IMR-90 (cell line): ENCODE measurements around the gene ASTN2. TPM values are rescaled to one million over a fixed set of nuclear protein-coding genes. Genes with fewer than 3 reads are reported as not detected.

Source experiments
- ATAC-seq: fragments of 200-7000 bp; cut with Tn5 transposase; 2 replicates; pipeline ENCODE4 v1.9.1; 2020; ENCODE audit warnings: low read depth, mild to moderate bottlenecking, moderate library complexity
- BruUV-seq: library from RNA; stranded (reverse); fragments of 400-500 nt; replicated peaks from 2 replicates; lab custom pipeline; 2021; lab: Mats Ljungman, UMichigan
- CTCF ChIA-PET: fragments of 300-600 bp; formaldehyde crosslinking; extraction: SDS; loops from one replicate; lab custom pipeline; 2021; ENCODE audit warnings: antibody characterized with exemption; lab: Yijun Ruan, JAX
- POLR2A ChIA-PET: fragments of 300-600 bp; sonication (Branson Sonifier 250); formaldehyde crosslinking; loops from one replicate; lab custom pipeline; 2022; ENCODE audit warnings: antibody characterized with exemption; ENCODE audit not compliant: unreplicated experiment; lab: Charles Lee
- DNase-seq: peaks from one replicate; pipeline ENCODE4 v3.0.0; 2013
- H2AFZ ChIP-seq: replicated peaks from 2 replicates; pipeline ENCODE3; 2013; ENCODE audit warnings: low read length, mild to moderate bottlenecking; ENCODE audit not compliant: poor library complexity
- H2AK5ac ChIP-seq: 2 replicates; pipeline ENCODE4 v1.6.1; 2013; ENCODE audit warnings: low read depth, low read length, inconsistent platforms
- H2AK9ac ChIP-seq: replicated peaks from 2 replicates; pipeline ENCODE3; 2013; ENCODE audit warnings: mild to moderate bottlenecking, low read depth, low read length, moderate library complexity; ENCODE audit not compliant: poor library complexity
- H2BK120ac ChIP-seq: 2 replicates; pipeline ENCODE4 v1.6.1; 2013; ENCODE audit warnings: low read depth, low read length, inconsistent platforms
- H2BK15ac ChIP-seq: 3 replicates; pipeline ENCODE4 v1.6.1; 2013; ENCODE audit warnings: low read depth, low read length, inconsistent platforms
- H2BK20ac ChIP-seq: 2 replicates; pipeline ENCODE4 v1.6.1; 2013; ENCODE audit warnings: low read depth, mild to moderate bottlenecking, inconsistent platforms, low read length, moderate library complexity
- H2BK5ac ChIP-seq: 2 replicates; pipeline ENCODE4 v1.6.1; 2013; ENCODE audit warnings: mild to moderate bottlenecking, low read depth, low read length, inconsistent platforms; ENCODE audit not compliant: poor library complexity, severe bottlenecking
- H3K14ac ChIP-seq: replicated peaks from 2 replicates; pipeline ENCODE4 v1.6.1; 2013; ENCODE audit warnings: low read depth, low read length, inconsistent platforms
- H3K18ac ChIP-seq: 2 replicates; pipeline ENCODE4 v1.6.1; 2013; ENCODE audit warnings: low read depth, low read length, control low read depth
- H3K23ac ChIP-seq: 2 replicates; pipeline ENCODE4 v1.6.1; 2013; ENCODE audit warnings: low read depth, low read length, inconsistent platforms
- H3K27ac ChIP-seq: 2 replicates; pipeline ENCODE4 v1.5.1; 2013; ENCODE audit warnings: mild to moderate bottlenecking, control low read depth, low read length; ENCODE audit not compliant: insufficient read depth
- H3K27me3 ChIP-seq: 2 replicates; pipeline ENCODE4 v1.6.1; 2013; ENCODE audit warnings: low read length; ENCODE audit not compliant: control insufficient read depth, insufficient read depth
- H3K36me3 ChIP-seq: 2 replicates; pipeline ENCODE4 v1.6.1; 2013; ENCODE audit warnings: low read length, mixed read lengths; ENCODE audit not compliant: control insufficient read depth, insufficient read depth
- H3K4ac ChIP-seq: 2 replicates; pipeline ENCODE4 v1.6.1; 2013; ENCODE audit warnings: low read depth, low read length, inconsistent platforms
- H3K4me1 ChIP-seq: 2 replicates; pipeline ENCODE4 v1.6.1; 2013; ENCODE audit warnings: low read length, mixed read lengths; ENCODE audit not compliant: control insufficient read depth, insufficient read depth
- H3K4me2 ChIP-seq: 2 replicates; pipeline ENCODE4 v1.6.1; 2013; ENCODE audit warnings: low read depth, mild to moderate bottlenecking, control low read depth, low read length, moderate library complexity
- H3K4me3 ChIP-seq: 2 replicates; pipeline ENCODE4 v1.5.1; 2013; ENCODE audit warnings: low read depth, mild to moderate bottlenecking, control low read depth, low read length, moderate library complexity; ENCODE audit not compliant: insufficient read depth
- H3K56ac ChIP-seq: 2 replicates; pipeline ENCODE4 v1.6.1; 2013; ENCODE audit warnings: low read length, inconsistent platforms; ENCODE audit not compliant: insufficient read depth; ENCODE audit errors: extremely low read depth
- H3K79me1 ChIP-seq, 2 experiments: 2 replicates each; pipeline ENCODE4 v1.6.1; 2013; ENCODE audit warnings: low read length in 2 of 2, inconsistent platforms in 1 of 2, low read depth in 1 of 2
- H3K9ac ChIP-seq: 2 replicates; pipeline ENCODE4 v1.6.1; 2013; ENCODE audit warnings: low read depth, low read length, control low read depth
- H3K9me1 ChIP-seq: 2 replicates; pipeline ENCODE4 v1.6.1; 2013; ENCODE audit warnings: low read length, inconsistent platforms; ENCODE audit not compliant: insufficient read depth
- H3K9me3 ChIP-seq: 2 replicates; pipeline ENCODE4 v1.6.1; 2013; ENCODE audit warnings: low read length; ENCODE audit not compliant: control insufficient read depth, insufficient read depth
- H4K20me1 ChIP-seq: 2 replicates; pipeline ENCODE4 v1.6.1; 2013; ENCODE audit warnings: low read length, inconsistent platforms; ENCODE audit not compliant: insufficient read depth
- H4K5ac ChIP-seq: 2 replicates; pipeline ENCODE4 v1.6.1; 2013; ENCODE audit warnings: mild to moderate bottlenecking, low read depth, low read length, control low read depth
- H4K8ac ChIP-seq, 2 experiments: 2 replicates each; pipeline ENCODE4 v1.6.1; 2013; ENCODE audit warnings: low read depth in 2 of 2, low read length in 2 of 2, control low read depth in 1 of 2, inconsistent platforms in 1 of 2
- H4K91ac ChIP-seq: 2 replicates; pipeline ENCODE4 v1.6.1; 2013; ENCODE audit warnings: low read depth, low read length, inconsistent platforms; ENCODE audit not compliant: insufficient read depth
- CHD1 ChIP-seq: IDR thresholded peaks from 2 replicates; pipeline ENCODE4 v1.6.1; 2012; ENCODE audit warnings: low read depth, low read length, improper control_type of control experiment
- FOS ChIP-seq: fragments of 150-350 bp; IDR thresholded peaks from 2 replicates; pipeline ENCODE4 v1.6.1; 2016; ENCODE audit warnings: low read depth, low read length
- MAZ ChIP-seq: IDR thresholded peaks from 2 replicates; pipeline ENCODE4 v1.6.1; 2012; ENCODE audit warnings: low read depth, mild to moderate bottlenecking, low read length, improper control_type of control experiment, moderate library complexity, borderline replicate concordance
- MXI1 ChIP-seq: IDR thresholded peaks from 2 replicates; pipeline ENCODE4 v1.6.1; 2012; ENCODE audit warnings: low read depth, mild to moderate bottlenecking, low read length, moderate library complexity, borderline replicate concordance
- NFE2L2 ChIP-seq: fragments of 150-350 bp; IDR thresholded peaks from 2 replicates; pipeline ENCODE4 v1.6.1; 2016; ENCODE audit warnings: low read depth, mild to moderate bottlenecking, low read length
- RFX5 ChIP-seq: IDR thresholded peaks from 2 replicates; pipeline ENCODE4 v1.8.0; 2012; ENCODE audit warnings: low read depth, mild to moderate bottlenecking, low read length, moderate library complexity
- WGBS, 2 experiments: methylation state at CpG; one replicate each; pipeline versions ENCODE4 v1.1.5 to v1.1.7; 2013; ENCODE audit warnings: missing lambda C conversion rate in 2 of 2; ENCODE audit not compliant: insufficient read length in 1 of 2; ENCODE audit errors: extremely low coverage in 2 of 2; 5-methylcytosine and 5-hydroxymethylcytosine counted together
- dilution Hi-C: fragments of 300-500 bp; cut with HindIII; formaldehyde crosslinking; loops from one replicate; pipeline ENCODE4 v1.14.3; 2018; ENCODE audit warnings: low sequenced_read_pairs; ENCODE audit not compliant: unreplicated experiment
- in situ Hi-C: fragments of 300-500 bp; cut with MboI; formaldehyde crosslinking; loops from 3 replicates; pipeline ENCODE4 v1.14.3; 2019; ENCODE audit warnings: low sequenced_read_pairs, inconsistent platforms, mixed read lengths
- intact Hi-C: fragments of 100-400 bp; cut with micrococcal nuclease; formaldehyde crosslinking; loops from 2 replicates; pipeline ENCODE4 v1.10.0; 2022
- polyA plus RNA-seq, 3 experiments: library from polyadenylated mRNA; depleted of rRNA; stranded (reverse); fragments of >200 nt; gene quantifications; 2 replicates each; pipeline ENCODE4 v1.2.3, GENCODE V29; 2012; ENCODE audit warnings: low replicate concordance in 1 of 3
- total RNA-seq: library from RNA; depleted of rRNA; stranded (reverse); fragments of >200 nt; gene quantifications from 2 replicates; pipeline ENCODE4 v1.2.3, GENCODE V29; 2012
- TF ChIP-seq, protein P1 (sequence below): fragments of 150-350 bp; IDR thresholded peaks from 2 replicates; pipeline ENCODE4 v1.6.1; 2017; ENCODE audit warnings: mild to moderate bottlenecking, antibody characterized with exemption, low read length, low read depth

Gene ASTN2
- total and polyA plus RNA-seq, 2 of the 4 experiments (the other 2 are of a cell fraction): 3.8 to 6.8 TPM

DNA sequence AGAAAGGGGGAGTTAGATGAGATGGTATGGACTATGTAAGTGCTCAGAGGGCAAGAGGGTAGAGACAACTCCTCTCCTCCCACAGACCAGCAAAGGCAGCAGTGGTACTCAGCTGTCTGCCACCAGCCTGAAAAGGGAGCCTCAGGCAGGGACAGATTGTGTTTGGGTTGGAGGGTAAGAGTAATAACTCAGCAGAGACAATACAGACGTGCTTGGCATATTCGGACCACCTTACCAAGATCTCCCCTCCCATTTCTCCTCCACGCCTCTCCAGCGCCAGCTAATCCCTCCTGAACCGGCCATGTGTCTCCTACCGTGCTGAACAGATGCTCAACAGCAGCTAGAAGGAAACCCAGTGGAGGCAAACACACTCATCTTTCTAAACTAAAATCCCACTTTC, 180.8 kb downstream of the ASTN2 start:
- H3K27ac ChIP-seq: no peak overlapping the region
- intact Hi-C loops: no loop called here

More for the DNA sequence above, 180.8 kb downstream of the ASTN2 start:
- no CpG with 5 or more reads among the region's 6 CpGs for whole genome bisulfite sequencing, 2 experiments
- TF ChIP-seq FOS (no peak), MAZ (no peak), NFE2L2 (no peak), MXI1 (no peak), CHD1 (no peak), RFX5 (no peak)
- TF ChIP-seq, protein P1, sequence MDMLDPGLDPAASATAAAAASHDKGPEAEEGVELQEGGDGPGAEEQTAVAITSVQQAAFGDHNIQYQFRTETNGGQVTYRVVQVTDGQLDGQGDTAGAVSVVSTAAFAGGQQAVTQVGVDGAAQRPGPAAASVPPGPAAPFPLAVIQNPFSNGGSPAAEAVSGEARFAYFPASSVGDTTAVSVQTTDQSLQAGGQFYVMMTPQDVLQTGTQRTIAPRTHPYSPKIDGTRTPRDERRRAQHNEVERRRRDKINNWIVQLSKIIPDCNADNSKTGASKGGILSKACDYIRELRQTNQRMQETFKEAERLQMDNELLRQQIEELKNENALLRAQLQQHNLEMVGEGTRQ: no peak
- ATAC-seq: no peak
- CTCF ChIA-PET: no interaction called here
- H3K23ac ChIP-seq: no peak overlapping the region
- POLR2A ChIA-PET: no interaction called here
- no peak overlapping the region for H3K14ac ChIP-seq
- H3K4me3 ChIP-seq: no peak overlapping the region
- no peak overlapping the region for H2BK20ac ChIP-seq
- H3K9me1 ChIP-seq: no peaks in the 10 kb centered on the region
- H4K8ac ChIP-seq: no peak overlapping the region
- H3K4me2 ChIP-seq: no peak overlapping the region
- dilution Hi-C loops: no loop called here
- H3K36me3 ChIP-seq: no peaks in the 10 kb centered on the region
- H3K56ac ChIP-seq: no peak overlapping the region
- H2AK5ac ChIP-seq: no peak overlapping the region
- no peak overlapping the region for H3K18ac ChIP-seq
- H4K20me1 ChIP-seq: no peaks in the 10 kb centered on the region
- H2AFZ ChIP-seq: no peak overlapping the region
- no peaks in the 10 kb centered on the region for H3K4me1 ChIP-seq
- no peak overlapping the region for H3K9ac ChIP-seq
- H3K9me3 ChIP-seq: peaks cover 6% of the 10 kb centered on the region
- no peak overlapping the region for H4K5ac ChIP-seq
- no peak overlapping the region for H2BK120ac ChIP-seq
- no peak overlapping the region for H3K4ac ChIP-seq
- DNase-seq: no peak
- H4K91ac ChIP-seq: no peak overlapping the region
- H2AK9ac ChIP-seq: no peak overlapping the region
- no TSS peak for BruUV-seq
- H2BK5ac ChIP-seq: no peak overlapping the region
- no peak overlapping the region for H2BK15ac ChIP-seq
- no peaks in the 10 kb centered on the region for H3K79me1 ChIP-seq
- no peaks in the 10 kb centered on the region for H3K27me3 ChIP-seq
- in situ Hi-C loops: no loop called here
